HEK293 (cell line): ENCODE measurements around the gene RNF187.

ENCODE experiments used
- CTCF ChIP-seq: fragments of 450-650 bp; formaldehyde crosslinking; IDR thresholded peaks from 2 replicates; pipeline ENCODE4 v1.5.1; 2016; ENCODE audit warnings: missing biosample characterization, missing genetic modification characterization
- GLI4 ChIP-seq: fragments of 450-650 bp; formaldehyde crosslinking; IDR thresholded peaks from 2 replicates; pipeline ENCODE4 v1.5.1; 2016; ENCODE audit warnings: missing biosample characterization, missing genetic modification characterization
- KLF10 ChIP-seq: fragments of 450-650 bp; IDR thresholded peaks from 2 replicates; pipeline ENCODE4 v1.5.1; 2018; ENCODE audit warnings: missing biosample characterization, mild to moderate bottlenecking, missing genetic modification characterization
- MYNN ChIP-seq: fragments of 450-650 bp; formaldehyde crosslinking; IDR thresholded peaks from 2 replicates; pipeline ENCODE4 v1.5.1; 2016; ENCODE audit warnings: missing biosample characterization, missing genetic modification characterization, borderline replicate concordance
- OVOL3 ChIP-seq: fragments of 450-650 bp; formaldehyde crosslinking; IDR thresholded peaks from 2 replicates; pipeline ENCODE4 v1.5.1; 2016; ENCODE audit warnings: missing biosample characterization, missing genetic modification characterization
- PRDM1 ChIP-seq: fragments of 450-650 bp; formaldehyde crosslinking; IDR thresholded peaks from 2 replicates; pipeline ENCODE4; 2016; ENCODE audit warnings: missing biosample characterization, missing genetic modification characterization
- REPIN1 ChIP-seq: fragments of 450-650 bp; formaldehyde crosslinking; IDR thresholded peaks from 2 replicates; pipeline ENCODE4 v1.5.1; 2017; ENCODE audit warnings: missing biosample characterization, missing genetic modification characterization, low read depth
- REST ChIP-seq: fragments of 450-650 bp; formaldehyde crosslinking; IDR thresholded peaks from 2 replicates; pipeline ENCODE4 v1.5.1; 2016; ENCODE audit warnings: missing biosample characterization, missing genetic modification characterization
- ZFP37 ChIP-seq: fragments of 450-650 bp; formaldehyde crosslinking; IDR thresholded peaks from 2 replicates; pipeline ENCODE4 v1.5.1; 2016; ENCODE audit warnings: missing biosample characterization, missing genetic modification characterization
- ZNF132 ChIP-seq: fragments of 450-650 bp; formaldehyde crosslinking; IDR thresholded peaks from 2 replicates; pipeline ENCODE4 v1.5.1; 2017; ENCODE audit warnings: missing biosample characterization, missing genetic modification characterization, borderline replicate concordance
- ZNF239 ChIP-seq: fragments of 450-650 bp; formaldehyde crosslinking; IDR thresholded peaks from 2 replicates; pipeline ENCODE4 v1.5.1; 2016; ENCODE audit warnings: missing biosample characterization, missing genetic modification characterization
- ZNF354C ChIP-seq: fragments of 450-650 bp; formaldehyde crosslinking; IDR thresholded peaks from 2 replicates; pipeline ENCODE4 v1.5.1; 2016; ENCODE audit warnings: missing biosample characterization, missing genetic modification characterization, low read depth, borderline replicate concordance
- ZNF362 ChIP-seq: fragments of 450-650 bp; formaldehyde crosslinking; IDR thresholded peaks from 2 replicates; pipeline ENCODE4 v1.5.1; 2016; ENCODE audit warnings: missing biosample characterization, missing genetic modification characterization
- ZNF398 ChIP-seq: fragments of 450-650 bp; formaldehyde crosslinking; IDR thresholded peaks from 2 replicates; pipeline ENCODE4 v1.5.1; 2017; ENCODE audit warnings: missing biosample characterization, missing genetic modification characterization
- ZNF514 ChIP-seq: fragments of 450-650 bp; formaldehyde crosslinking; IDR thresholded peaks from 2 replicates; pipeline ENCODE4 v1.5.1; 2016; ENCODE audit warnings: missing biosample characterization, missing genetic modification characterization
- ZNF580 ChIP-seq: fragments of 450-650 bp; formaldehyde crosslinking; IDR thresholded peaks from 2 replicates; pipeline ENCODE4 v1.5.1; 2016; ENCODE audit warnings: missing biosample characterization, missing genetic modification characterization
- ZNF692 ChIP-seq: fragments of 450-650 bp; formaldehyde crosslinking; IDR thresholded peaks from 2 replicates; pipeline ENCODE4 v1.5.1; 2016; ENCODE audit warnings: missing biosample characterization, missing genetic modification characterization
- ZNF843 ChIP-seq: fragments of 450-650 bp; formaldehyde crosslinking; IDR thresholded peaks from 2 replicates; pipeline ENCODE4 v1.5.1; 2016; ENCODE audit warnings: missing biosample characterization, missing genetic modification characterization

Gene RNF187

GRCh38 chr1:228515200-228515834 is 28.1 kb downstream of the RNF187 start (continued):
- TF ChIP-seq REST (tag by site-specific recombination) (0 out of 2 replicates have a peak, but pooled peaks have one; percentile 20), ZNF692 (no peak), ZNF354C (tag by site-specific recombination) (no peak), GLI4 (tag by site-specific recombination) (no peak), ZNF398 (tag by site-specific recombination) (no peak), ZNF362 (tag by site-specific recombination) (no peak; the same call in 1 of the 2 replicates), ZNF239 (no peak), ZNF580 (tag by site-specific recombination) (no peak), ZNF514 (no peak), REPIN1 (tag by site-specific recombination) (no peak), PRDM1 (tag by site-specific recombination) (peak; percentile 75), ZNF843 (tag by site-specific recombination) (no peak), CTCF (tag by site-specific recombination) (peak; percentile 89), ZNF132 (tag by site-specific recombination) (no peak), OVOL3 (tag by site-specific recombination) (no peak), ZFP37 (tag by site-specific recombination) (no peak), MYNN (tag by site-specific recombination) (no peak), KLF10 (tag by site-specific recombination) (no peak)
- TF ChIP-seq, all 188 proteins: peak for 7
